ENCODE data around the gene ERGIC3. TPM values are rescaled to one million over a fixed set of nuclear protein-coding genes. Genes with fewer than 3 reads are reported as not detected.

ERGIC3 gene
- polyA plus RNA-seq, 3 donors, result 348 to 369 (median 365) TPM

Other genes with a start within 250 kb of the ERGIC3 start
- under 1 TPM in 2 of 3 donors, not detected in 1; 0.03 to 0.05 TPM for gene FAM83C, start 249.7 kb upstream of the ERGIC3 start, polyA plus RNA-seq (ENCODE audit: insufficient read length in 3 of 3)
- 10 to 100 TPM; 55.5 to 64.4 (median 63.0) TPM for gene UQCC1, start 130.1 kb upstream of the ERGIC3 start, polyA plus RNA-seq (ENCODE audit: insufficient read length in 3 of 3)
- gene GDF5, start 103.8 kb upstream of the ERGIC3 start, polyA plus RNA-seq (ENCODE audit: insufficient read length in 3 of 3), result under 1 TPM in 2 of 3 donors, not detected in 1; 0.09 to 0.14 TPM
- 10 to 100 TPM; 56.7 to 65.5 (median 64.3) TPM for gene CEP250, start 86.5 kb upstream of the ERGIC3 start, polyA plus RNA-seq (ENCODE audit: insufficient read length in 3 of 3)
- gene C20orf173, start 12.4 kb upstream of the ERGIC3 start, polyA plus RNA-seq (ENCODE audit: insufficient read length in 3 of 3), result not detected
- gene SPAG4, start 73.8 kb downstream of the ERGIC3 start, polyA plus RNA-seq (ENCODE audit: insufficient read length in 3 of 3), result 1 to 10 TPM; 2.6 to 6.5 (median 4.6) TPM
- gene CPNE1, start 122.8 kb downstream of the ERGIC3 start, polyA plus RNA-seq (ENCODE audit: insufficient read length in 3 of 3), result 100 to 1,000 TPM; 166 to 209 (median 203) TPM
- gene RBM12, start 122.8 kb downstream of the ERGIC3 start, polyA plus RNA-seq (ENCODE audit: insufficient read length in 3 of 3), result 100 to 1,000 TPM in 2 of 3 donors, 10 to 100 TPM in 1; 94.7 to 106 (median 102) TPM
- gene NFS1, start 157.3 kb downstream of the ERGIC3 start, polyA plus RNA-seq (ENCODE audit: insufficient read length in 3 of 3), result 10 to 100 TPM; 27.3 to 31.6 (median 31.1) TPM
- 100 to 1,000 TPM in 1 of 3 donors, 10 to 100 TPM in 2; 76.5 to 100 (median 91.1) TPM for gene ROMO1, start 157.3 kb downstream of the ERGIC3 start, polyA plus RNA-seq (ENCODE audit: insufficient read length in 3 of 3)
- 100 to 1,000 TPM; 540 to 689 (median 646) TPM for gene RBM39, start 200.2 kb downstream of the ERGIC3 start, polyA plus RNA-seq (ENCODE audit: insufficient read length in 3 of 3)
- gene PHF20, start 229.9 kb downstream of the ERGIC3 start, polyA plus RNA-seq (ENCODE audit: insufficient read length in 3 of 3), result 10 to 100 TPM; 30.2 to 34.8 (median 32.2) TPM

Measured in renal pelvis (tissue), 3 donors.